Mesendoderm (in vitro differentiated cells): ENCODE results near the gene SNPH.

Experiments
- DNase-seq: peaks from one replicate; pipeline ENCODE4 v3.0.0; 2013
- H2AK5ac ChIP-seq: 2 replicates; pipeline ENCODE4 v1.6.1; 2013; ENCODE audit warnings: low read length, inconsistent platforms
- H2BK120ac ChIP-seq: 2 replicates; pipeline ENCODE4 v1.6.1; 2013; ENCODE audit warnings: low read depth, mild to moderate bottlenecking, low read length, moderate library complexity, mixed read lengths
- H2BK15ac ChIP-seq: replicated peaks from 2 replicates; pipeline ENCODE4 v1.6.1; 2013; ENCODE audit warnings: low read depth, mild to moderate bottlenecking, moderate library complexity
- H2BK5ac ChIP-seq: 2 replicates; pipeline ENCODE4 v1.6.1; 2013; ENCODE audit warnings: low read length, inconsistent platforms
- H3K18ac ChIP-seq: 2 replicates; pipeline ENCODE4 v1.6.1; 2013; ENCODE audit warnings: mild to moderate bottlenecking, low read length, mixed read lengths
- H3K23ac ChIP-seq: one replicate; pipeline ENCODE4 v1.6.1; 2013; ENCODE audit warnings: low read length
- H3K27ac ChIP-seq: 2 replicates; pipeline ENCODE4 v1.5.1; 2013; ENCODE audit warnings: low read depth, mild to moderate bottlenecking, inconsistent platforms, low read length, moderate library complexity
- H3K27me3 ChIP-seq: 2 replicates; pipeline ENCODE4 v1.6.1; 2013; ENCODE audit warnings: low read length, control low read depth, mild to moderate bottlenecking, inconsistent platforms; ENCODE audit not compliant: insufficient read depth, poor library complexity
- H3K36me3 ChIP-seq: 2 replicates; pipeline ENCODE4 v1.6.1; 2013; ENCODE audit warnings: low read length, inconsistent platforms; ENCODE audit not compliant: control insufficient read depth, insufficient read depth
- H3K4ac ChIP-seq: one replicate; pipeline ENCODE4 v1.6.1; 2013; ENCODE audit warnings: low read depth, mild to moderate bottlenecking, low read length, moderate library complexity
- H3K4me1 ChIP-seq: 2 replicates; pipeline ENCODE4 v1.6.1; 2013; ENCODE audit warnings: low read depth, low read length, inconsistent platforms; ENCODE audit not compliant: control insufficient read depth
- H3K4me2 ChIP-seq: 2 replicates; pipeline ENCODE4 v1.6.1; 2013; ENCODE audit warnings: low read length
- H3K4me3 ChIP-seq: 2 replicates; pipeline ENCODE4 v1.5.1; 2013; ENCODE audit warnings: mild to moderate bottlenecking, low read length
- H3K56ac ChIP-seq: one replicate; pipeline ENCODE4 v1.6.1; 2013; ENCODE audit warnings: low read length
- H3K79me1 ChIP-seq: 2 replicates; pipeline ENCODE4 v1.6.1; 2013; ENCODE audit warnings: low read length, inconsistent platforms
- H3K79me2 ChIP-seq: 2 replicates; pipeline ENCODE4 v1.6.1; 2013; ENCODE audit warnings: mild to moderate bottlenecking, low read length; ENCODE audit not compliant: control insufficient read depth, insufficient read depth
- H3K9ac ChIP-seq: 2 replicates; pipeline ENCODE4 v1.6.1; 2013; ENCODE audit warnings: low read length, inconsistent platforms
- H4K5ac ChIP-seq: one replicate; pipeline ENCODE4 v1.6.1; 2013; ENCODE audit warnings: low read length
- H4K8ac ChIP-seq: one replicate; pipeline ENCODE4 v1.6.1; 2013; ENCODE audit warnings: low read depth, mild to moderate bottlenecking, control low read depth, low read length, moderate library complexity
- whole genome bisulfite sequencing: extraction: QIAGEN DNeasy Blood & Tissue Kit; methylation state at CpG from one replicate; pipeline ENCODE4 v1.1.7; 2013; ENCODE audit warnings: low lambda C conversion rate, missing lambda C conversion rate; ENCODE audit not compliant: insufficient coverage; ENCODE audit errors: extremely low coverage; 5-methylcytosine and 5-hydroxymethylcytosine counted together

SNPH gene

DNA sequence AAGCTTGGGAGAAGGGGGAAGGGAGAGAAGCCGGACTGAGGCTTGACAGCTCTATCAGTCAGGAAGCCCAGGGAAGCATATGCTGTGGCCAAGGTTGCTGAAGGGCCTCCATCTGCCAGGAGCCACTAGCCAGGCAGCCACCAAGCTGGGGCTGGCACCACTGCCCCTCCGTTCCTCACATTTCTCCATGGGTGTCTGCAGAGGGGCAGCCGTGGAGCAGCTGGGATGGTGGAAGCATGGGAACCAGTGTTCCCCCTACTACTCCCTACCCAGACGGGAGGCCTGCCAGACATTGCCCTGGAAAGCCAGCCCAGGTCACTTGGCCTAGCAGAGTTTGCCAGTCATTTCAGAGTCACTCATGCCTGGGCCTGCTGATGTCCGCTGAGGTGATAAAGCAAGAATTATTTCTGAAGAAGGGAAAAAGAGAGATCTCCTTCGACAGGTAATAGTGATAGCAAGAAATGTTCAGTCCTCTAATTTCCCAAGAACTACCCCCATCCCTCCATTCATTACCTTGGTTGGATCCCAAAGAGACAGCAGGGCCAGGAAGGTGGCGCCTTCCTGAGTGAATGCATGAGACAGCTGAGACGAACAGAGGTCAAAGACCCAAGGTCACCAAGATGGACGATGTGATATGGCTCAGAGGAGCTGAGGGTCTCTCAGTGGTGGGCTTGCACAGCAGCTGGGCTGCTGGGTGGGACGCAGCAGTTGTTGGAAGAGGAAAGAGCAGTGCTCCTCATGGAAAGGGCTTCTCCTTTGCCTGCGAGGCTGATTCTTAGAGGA lies 21.9 kb downstream of the SNPH start:
- H3K36me3 ChIP-seq, result no peaks in the 10 kb centered on the region
- H3K4me3 ChIP-seq, result no peak overlapping the region
- no peak overlapping the region for H2BK5ac ChIP-seq
- no peak for DNase-seq
- H3K79me2 ChIP-seq, result no peaks in the 10 kb centered on the region
- H2BK15ac ChIP-seq, result no peak overlapping the region
- no peak overlapping the region for H3K9ac ChIP-seq
- H3K4ac ChIP-seq, result no peak overlapping the region
- no peaks in the 10 kb centered on the region for H3K79me1 ChIP-seq
- H3K27ac ChIP-seq, result no peak overlapping the region
- no CpG with 5 or more reads among the region's 11 CpGs for WGBS
- H4K5ac ChIP-seq, result no peak overlapping the region
- H3K23ac ChIP-seq, result no peak overlapping the region
- no peak overlapping the region for H3K4me2 ChIP-seq
- no peak overlapping the region for H3K18ac ChIP-seq
- H2AK5ac ChIP-seq, result no peak overlapping the region
- no peaks in the 10 kb centered on the region for H3K4me1 ChIP-seq
- H4K8ac ChIP-seq, result no peak overlapping the region
- H3K56ac ChIP-seq, result no peak overlapping the region
- H3K27me3 ChIP-seq, result no peaks in the 10 kb centered on the region
- no peak overlapping the region for H2BK120ac ChIP-seq

GRCh38 chr20:1291191-1291741 lies 25.2 kb downstream of the SNPH start:
- Histone ChIP-seq H3K27ac (no peak overlapping the region), H3K56ac (no peak overlapping the region), H2BK5ac (no peak overlapping the region), H3K36me3 (no peaks in the 10 kb centered on the region), H3K4me2 (no peak overlapping the region), H2BK15ac (no peak overlapping the region), H3K9ac (no peak overlapping the region), H3K79me1 (no peaks in the 10 kb centered on the region), H4K8ac (no peak overlapping the region), H3K4ac (no peak overlapping the region), H2AK5ac (no peak overlapping the region), H3K27me3 (no peaks in the 10 kb centered on the region), H2BK120ac (no peak overlapping the region), H3K4me3 (no peak overlapping the region), H3K79me2 (no peaks in the 10 kb centered on the region), H4K5ac (no peak overlapping the region), H3K4me1 (no peaks in the 10 kb centered on the region), H3K23ac (no peak overlapping the region), H3K18ac (no peak overlapping the region)
- peak; percentile 38 for DNase-seq
- no CpG with 5 or more reads among the region's 5 CpGs for WGBS

- Histone ChIP-seq H3K27ac (no peak overlapping the region), H4K8ac (no peak overlapping the region), H4K5ac (no peak overlapping the region), H3K18ac (no peak overlapping the region), H3K56ac (no peak overlapping the region), H3K27me3 (no peaks in the 10 kb centered on the region), H3K36me3 (no peaks in the 10 kb centered on the region), H3K4me2 (no peak overlapping the region), H3K4ac (no peak overlapping the region), H3K4me3 (no peak overlapping the region), H2BK120ac (no peak overlapping the region), H3K79me1 (no peaks in the 10 kb centered on the region), H3K9ac (no peak overlapping the region), H2BK15ac (no peak overlapping the region), H2AK5ac (no peak overlapping the region), H3K23ac (no peak overlapping the region), H3K4me1 (no peaks in the 10 kb centered on the region), H2BK5ac (no peak overlapping the region), H3K79me2 (no peaks in the 10 kb centered on the region)
- DNase-seq, result no peak
- no CpG with 5 or more reads among the region's 1 CpG for WGBS
Measured at GRCh38 chr20:1292620-1293019, 26.5 kb downstream of the SNPH start.

DNA sequence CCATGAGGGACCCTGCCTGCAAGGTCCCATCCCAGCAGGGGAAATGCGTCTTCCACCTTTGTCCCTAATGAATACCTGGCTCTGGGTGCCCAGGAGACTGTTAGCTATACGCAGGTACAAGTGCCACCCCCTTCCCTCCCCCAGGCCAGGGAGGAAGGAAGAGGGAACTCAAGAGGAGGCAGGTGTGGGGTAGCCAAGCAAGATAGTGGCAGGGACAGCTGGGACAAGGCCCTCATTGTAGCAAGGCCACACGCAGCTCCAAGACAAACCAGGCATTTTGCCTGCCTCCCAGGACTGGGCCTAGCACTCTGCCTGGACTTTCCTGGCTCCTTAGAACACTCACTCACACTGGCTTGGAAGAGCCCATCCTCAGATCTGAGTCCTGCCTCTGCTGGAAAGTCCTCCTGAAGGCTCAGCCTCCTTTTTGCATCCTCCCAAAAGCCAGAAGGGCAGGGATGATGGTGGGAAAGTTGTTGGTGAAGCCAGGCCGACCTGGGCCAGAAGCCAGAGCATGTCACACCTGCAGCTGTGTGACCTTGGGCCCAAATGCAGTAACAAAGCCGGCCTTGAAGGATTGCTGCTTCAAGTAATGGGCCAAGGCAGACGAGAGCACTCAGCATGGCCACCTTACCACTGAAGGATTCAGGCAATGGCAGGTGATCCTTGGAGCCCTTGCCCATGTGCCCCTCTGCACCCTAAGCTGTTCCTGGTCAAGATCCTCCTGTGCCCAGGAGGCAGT lies 27.7 kb downstream of the SNPH start:
- Histone ChIP-seq H3K9ac (no peak overlapping the region), H3K27ac (no peak overlapping the region), H4K8ac (no peak overlapping the region), H4K5ac (no peak overlapping the region), H3K23ac (no peak overlapping the region), H2AK5ac (no peak overlapping the region), H3K4me2 (no peak overlapping the region), H3K56ac (no peak overlapping the region), H3K4ac (no peak overlapping the region), H3K4me1 (no peaks in the 10 kb centered on the region), H2BK15ac (no peak overlapping the region), H3K79me2 (no peaks in the 10 kb centered on the region), H2BK120ac (no peak overlapping the region), H3K18ac (no peak overlapping the region), H3K36me3 (no peaks in the 10 kb centered on the region), H3K4me3 (no peak overlapping the region), H3K27me3 (no peaks in the 10 kb centered on the region), H3K79me1 (no peaks in the 10 kb centered on the region), H2BK5ac (no peak overlapping the region)
- WGBS, result no CpG with 5 or more reads among the region's 6 CpGs
- no peak for DNase-seq

GRCh38 chr20:1294497-1294896 lies 28.4 kb downstream of the SNPH start:
- H2BK5ac ChIP-seq, result no peak overlapping the region
- H2AK5ac ChIP-seq, result no peak overlapping the region
- no peaks in the 10 kb centered on the region for H3K79me1 ChIP-seq
- no CpG with 5 or more reads among the region's 8 CpGs for WGBS
- no peak overlapping the region for H3K23ac ChIP-seq
- no peak overlapping the region for H2BK120ac ChIP-seq
- H3K4me2 ChIP-seq, result no peak overlapping the region
- H2BK15ac ChIP-seq, result no peak overlapping the region
- no peak overlapping the region for H4K5ac ChIP-seq
- H3K4me1 ChIP-seq, result no peaks in the 10 kb centered on the region
- no peak overlapping the region for H3K27ac ChIP-seq
- H3K18ac ChIP-seq, result no peak overlapping the region
- no peak overlapping the region for H3K56ac ChIP-seq
- H3K9ac ChIP-seq, result no peak overlapping the region
- H3K36me3 ChIP-seq, result no peaks in the 10 kb centered on the region
- H3K4me3 ChIP-seq, result no peak overlapping the region
- H3K27me3 ChIP-seq, result no peaks in the 10 kb centered on the region
- no peak overlapping the region for H4K8ac ChIP-seq
- H3K79me2 ChIP-seq, result no peaks in the 10 kb centered on the region
- no peak for DNase-seq
- no peak overlapping the region for H3K4ac ChIP-seq
